Tibial nerve (tissue), 4 donors: ENCODE results near the gene PES1. TPM values are rescaled to one million over a fixed set of nuclear protein-coding genes. Genes with fewer than 3 reads are reported as not detected.
"Not testable (repeated sequence)": the region's sequence is repeated elsewhere in the genome, so short reads cannot be mapped to it uniquely, and the experiment has no call there.

Source experiments
- DNase-seq, 2 donors: peaks; one replicate each; pipeline ENCODE4 v3.0.0-alpha.2; 2019; ENCODE audit warnings: low spot score in 2 of 2
- H3K27ac ChIP-seq, 4 donors: fragments of 200-600 bp; sonication (generic) in 3 of 4; one replicate each; pipeline ENCODE4 v1.5.1; 2017 to 2019; ENCODE audit warnings: mild to moderate bottlenecking in 1 of 4
- H3K27me3 ChIP-seq, 2 donors: fragments of 200-600 bp; sonication (generic) in 1 of 2; one replicate each; pipeline versions ENCODE4 v1.5.1 to v1.6.0; 2017 to 2019
- H3K36me3 ChIP-seq, 3 donors: fragments of 200-600 bp; sonication (generic); one replicate each; pipeline ENCODE4 v1.5.1; 2018 to 2019
- H3K4me1 ChIP-seq, 4 donors: fragments of 200-600 bp; sonication (generic) in 3 of 4; one replicate each; pipeline ENCODE4 v1.5.1; 2017 to 2019
- H3K4me3 ChIP-seq, 4 donors: fragments of 200-600 bp; sonication (generic) in 3 of 4; one replicate each; pipeline ENCODE4 v1.5.1; 2017 to 2019; ENCODE audit warnings: mild to moderate bottlenecking in 1 of 4, moderate library complexity in 1 of 4
- H3K9me3 ChIP-seq, 4 donors: fragments of 200-600 bp; sonication (generic) in 3 of 4; one replicate each; pipeline ENCODE4 v1.5.1; 2017 to 2019
- EP300 ChIP-seq, 2 donors: sonication (generic); formaldehyde crosslinking; IDR thresholded peaks; one replicate each; pipeline ENCODE4 v1.6.1; 2017; ENCODE audit warnings: antibody characterized with exemption in 2 of 2, mild to moderate bottlenecking in 1 of 2
- POLR2A ChIP-seq, 2 donors: fragments of 450-650 bp; IDR thresholded peaks; one replicate each; pipeline ENCODE4 v1.6.1; 2017; ENCODE audit warnings: antibody characterized with exemption in 2 of 2, mild to moderate bottlenecking in 2 of 2, moderate library complexity in 2 of 2
- WGBS, 2 donors: methylation state at CpG; one replicate each; pipeline ENCODE4 v1.1.5; 2018; 5-methylcytosine and 5-hydroxymethylcytosine counted together
- total RNA-seq, 4 donors: library from RNA; depleted of rRNA; stranded (reverse); fragments of >200 nt; gene quantifications; one replicate each; pipeline ENCODE4 v1.1.0, GENCODE V29; 2016
- TF ChIP-seq, protein P1 (sequence below), 5 experiments: fragments of 200-600 bp in 3 of 5; fragments of 450-650 bp in 2 of 5; sonication (generic) in 3 of 5; IDR thresholded peaks; one replicate each; pipeline ENCODE4 v1.5.1; 2016 to 2019; ENCODE audit warnings: antibody characterized with exemption in 5 of 5, mild to moderate bottlenecking in 3 of 5, moderate library complexity in 2 of 5

PES1 gene
- total RNA-seq, 4 donors from 2014 or later, result 53.9 to 74.7 (median 70.3) TPM

DNA sequence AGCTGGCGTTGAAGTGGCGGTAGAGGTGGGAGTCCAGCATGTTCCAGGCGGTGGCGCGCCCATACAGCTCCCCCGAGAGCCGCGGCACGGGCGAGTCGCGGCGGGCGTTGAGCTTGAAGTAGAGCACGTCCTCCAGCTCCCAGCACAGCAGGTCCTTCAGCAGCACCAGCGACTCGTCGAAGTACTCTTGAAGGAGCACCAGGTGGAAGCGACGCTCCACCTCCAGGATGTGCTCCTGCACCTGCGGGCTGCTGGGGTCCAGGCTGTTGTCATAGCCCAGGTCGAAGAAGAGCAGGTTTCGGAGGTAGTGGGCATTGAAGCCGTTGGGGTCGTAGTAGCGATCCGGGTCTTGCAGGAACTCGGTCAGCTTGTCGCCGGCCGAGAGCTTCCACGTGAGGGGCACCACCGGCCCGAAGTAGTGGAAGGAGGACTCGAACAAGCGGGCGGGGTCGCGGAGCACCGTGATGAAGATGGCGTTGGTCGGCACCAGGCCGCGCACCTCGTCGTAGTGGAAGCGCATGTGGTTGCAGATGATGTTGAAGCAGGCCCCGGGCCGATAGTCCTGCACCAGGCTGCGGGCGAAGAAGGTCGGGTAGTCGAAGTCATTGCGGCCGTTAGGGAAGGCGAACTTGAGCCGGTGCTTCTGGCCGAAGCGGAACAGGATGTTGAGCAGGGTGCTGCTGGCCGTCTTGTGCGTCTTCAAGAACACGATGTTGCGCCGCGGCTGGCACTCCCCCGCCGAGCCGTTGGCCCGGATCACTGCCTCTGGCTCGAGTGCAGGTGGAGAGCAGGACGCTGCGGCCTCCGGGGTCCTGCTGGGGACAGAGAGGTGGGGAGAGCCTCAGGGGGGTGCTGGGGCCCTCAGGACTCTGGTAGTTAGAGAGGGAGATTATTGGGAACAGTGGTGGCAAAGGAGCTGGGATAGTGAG, 36.2 kb downstream of the PES1 start:
- Histone ChIP-seq H3K4me1 (no peaks in the 10 kb centered on the region), H3K36me3 (peaks cover 0 to 35% (median 0%) of the 10 kb centered on the region in 3 donors), H3K27me3 (no peaks in the 10 kb centered on the region), H3K4me3 (no peak overlapping the region), H3K27ac (no peak overlapping the region), H3K9me3 (no peaks in the 10 kb centered on the region)
- TF ChIP-seq POLR2A (IDR thresholded peaks at IDR 0.05), result no peak
- TF ChIP-seq, protein P1, sequence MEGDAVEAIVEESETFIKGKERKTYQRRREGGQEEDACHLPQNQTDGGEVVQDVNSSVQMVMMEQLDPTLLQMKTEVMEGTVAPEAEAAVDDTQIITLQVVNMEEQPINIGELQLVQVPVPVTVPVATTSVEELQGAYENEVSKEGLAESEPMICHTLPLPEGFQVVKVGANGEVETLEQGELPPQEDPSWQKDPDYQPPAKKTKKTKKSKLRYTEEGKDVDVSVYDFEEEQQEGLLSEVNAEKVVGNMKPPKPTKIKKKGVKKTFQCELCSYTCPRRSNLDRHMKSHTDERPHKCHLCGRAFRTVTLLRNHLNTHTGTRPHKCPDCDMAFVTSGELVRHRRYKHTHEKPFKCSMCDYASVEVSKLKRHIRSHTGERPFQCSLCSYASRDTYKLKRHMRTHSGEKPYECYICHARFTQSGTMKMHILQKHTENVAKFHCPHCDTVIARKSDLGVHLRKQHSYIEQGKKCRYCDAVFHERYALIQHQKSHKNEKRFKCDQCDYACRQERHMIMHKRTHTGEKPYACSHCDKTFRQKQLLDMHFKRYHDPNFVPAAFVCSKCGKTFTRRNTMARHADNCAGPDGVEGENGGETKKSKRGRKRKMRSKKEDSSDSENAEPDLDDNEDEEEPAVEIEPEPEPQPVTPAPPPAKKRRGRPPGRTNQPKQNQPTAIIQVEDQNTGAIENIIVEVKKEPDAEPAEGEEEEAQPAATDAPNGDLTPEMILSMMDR (IDR thresholded peaks at IDR 0.05), result no peak
- no peak for TF ChIP-seq EP300 (IDR thresholded peaks at IDR 0.05)
- no peak for DNase-seq
- WGBS, 2 donors, result 93 to 94% methylated on average over 71 of the region's 73 CpGs

DNA sequence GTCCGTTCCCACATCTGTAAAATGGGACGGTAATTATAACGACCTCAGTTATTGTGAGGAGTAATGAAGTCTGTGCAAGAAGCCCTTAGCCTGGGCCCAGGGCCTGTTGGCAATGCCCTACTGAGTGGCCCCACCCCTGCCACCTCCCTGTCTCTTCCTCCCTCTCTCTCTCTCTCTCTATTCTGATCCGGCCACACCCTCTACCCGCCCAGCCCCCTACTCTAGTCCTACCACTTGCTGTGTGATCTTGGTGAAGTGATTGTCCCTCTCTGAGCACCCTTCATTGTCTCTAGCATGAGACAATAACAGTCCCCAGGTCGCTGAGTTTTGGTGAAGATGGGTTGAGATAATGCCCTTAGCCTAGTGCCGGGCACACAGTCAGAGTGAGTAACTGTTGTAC, 37.7 kb downstream of the PES1 start:
- no peak for DNase-seq
- WGBS, 2 donors, result 82 to 85% methylated on average over 7 of the region's 7 CpGs
- Histone ChIP-seq H3K4me1 (no peaks in the 10 kb centered on the region), H3K36me3 (peaks cover 0 to 35% (median 0%) of the 10 kb centered on the region in 3 donors), H3K27me3 (no peaks in the 10 kb centered on the region), H3K4me3 (no peak overlapping the region), H3K27ac (no peak overlapping the region), H3K9me3 (no peaks in the 10 kb centered on the region)
- TF ChIP-seq POLR2A (IDR thresholded peaks at IDR 0.05), result no peak
- TF ChIP-seq, protein P1 (IDR thresholded peaks at IDR 0.05), result no peak
- no peak for TF ChIP-seq EP300 (IDR thresholded peaks at IDR 0.05)

DNA sequence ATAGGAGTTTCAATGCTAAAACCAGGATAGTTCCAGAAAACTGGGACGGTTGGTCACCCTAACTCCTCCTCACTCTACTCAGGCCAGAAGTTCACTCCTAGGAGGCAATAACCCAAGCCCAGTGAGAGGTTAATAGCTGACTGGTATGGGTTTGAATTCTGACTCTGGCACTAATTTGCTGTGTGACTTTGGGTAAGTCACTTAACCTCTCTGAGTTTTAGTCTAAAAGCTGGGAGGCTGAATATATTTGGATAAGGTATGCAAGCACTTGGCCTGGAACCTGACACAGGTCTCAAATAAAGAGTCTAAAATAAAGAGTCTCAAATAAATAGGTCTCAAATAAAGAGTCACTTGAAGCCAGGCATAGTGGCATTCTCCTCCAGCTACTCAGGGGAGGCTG, 39.0 kb downstream of the PES1 start:
- TF ChIP-seq, protein P1 (IDR thresholded peaks at IDR 0.05), result no peak
- no peak for TF ChIP-seq POLR2A (IDR thresholded peaks at IDR 0.05)
- TF ChIP-seq EP300 (IDR thresholded peaks at IDR 0.05), result no peak
- H3K4me1 ChIP-seq, result no peaks in the 10 kb centered on the region
- H3K9me3 ChIP-seq, result no peaks in the 10 kb centered on the region
- no peak overlapping the region for H3K27ac ChIP-seq
- WGBS, 2 donors, result 81 to 93% methylated on average over 1 of the region's 1 CpG
- no peak overlapping the region for H3K4me3 ChIP-seq
- no peaks in the 10 kb centered on the region for H3K27me3 ChIP-seq
- H3K36me3 ChIP-seq, result peaks cover 0 to 35% (median 0%) of the 10 kb centered on the region in 3 donors
- DNase-seq, result no peak

DNA sequence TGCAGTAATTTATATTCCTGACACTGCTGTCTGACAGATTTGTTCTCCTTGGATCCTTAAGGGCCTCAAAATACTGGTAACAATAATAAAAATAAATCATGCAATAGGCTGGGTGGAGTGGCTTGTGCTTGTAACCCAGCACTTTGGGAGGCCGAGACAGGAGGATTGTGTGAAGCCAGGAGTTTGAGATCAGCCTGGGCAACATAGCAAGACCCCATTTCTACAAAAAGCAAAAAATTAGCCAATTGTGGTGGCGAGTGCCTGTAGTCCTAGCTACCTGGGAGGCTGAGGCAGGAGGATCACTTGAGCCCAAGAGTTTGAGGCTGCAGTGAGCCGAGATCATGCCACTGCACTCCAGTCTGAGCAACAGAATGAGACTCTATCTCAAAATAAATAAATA, 39.9 kb downstream of the PES1 start:
- not testable (repeated sequence) for DNase-seq, H3K4me1 ChIP-seq, H3K9me3 ChIP-seq, H3K27ac ChIP-seq, H3K4me3 ChIP-seq, H3K27me3 ChIP-seq
- peaks cover 0 to 35% (median 0%) of the 10 kb centered on the region in 3 donors for H3K36me3 ChIP-seq
- 94% methylated on average over 3 of the region's 3 CpGs for WGBS, 2 donors

DNA sequence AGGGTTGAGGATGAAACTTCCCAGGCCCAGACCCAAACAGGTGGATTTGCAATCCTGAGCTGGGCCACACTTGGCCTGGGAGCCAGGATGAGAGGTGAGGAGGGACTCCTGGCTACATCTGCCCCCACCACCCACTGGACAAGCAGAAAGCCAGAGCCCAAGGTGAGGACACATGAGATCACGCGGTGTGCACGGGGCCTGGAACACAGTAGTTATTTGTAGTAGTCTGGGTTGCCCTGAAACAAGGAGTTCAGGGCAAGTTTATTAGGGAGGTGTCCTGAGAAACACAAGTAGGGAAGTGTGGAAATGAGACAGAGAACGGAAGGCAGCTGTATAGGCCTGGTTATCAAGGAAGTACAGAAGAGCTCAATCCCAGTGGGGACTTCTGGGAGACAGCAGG, 44.5 kb downstream of the PES1 start:
- no peak for TF ChIP-seq POLR2A (IDR thresholded peaks at IDR 0.05)
- Histone ChIP-seq H3K4me1 (peaks cover 0 to 8% (median 3%) of the 10 kb centered on the region in 4 donors), H3K27me3 (peaks cover 0 to 17% of the 10 kb centered on the region in 2 donors), H3K9me3 (no peaks in the 10 kb centered on the region), H3K27ac (no peak overlapping the region), H3K4me3 (no peak overlapping the region), H3K36me3 (no peaks in the 10 kb centered on the region)
- no peak for DNase-seq
- WGBS, 2 donors, result 67 to 74% methylated on average over 4 of the region's 4 CpGs

DNA sequence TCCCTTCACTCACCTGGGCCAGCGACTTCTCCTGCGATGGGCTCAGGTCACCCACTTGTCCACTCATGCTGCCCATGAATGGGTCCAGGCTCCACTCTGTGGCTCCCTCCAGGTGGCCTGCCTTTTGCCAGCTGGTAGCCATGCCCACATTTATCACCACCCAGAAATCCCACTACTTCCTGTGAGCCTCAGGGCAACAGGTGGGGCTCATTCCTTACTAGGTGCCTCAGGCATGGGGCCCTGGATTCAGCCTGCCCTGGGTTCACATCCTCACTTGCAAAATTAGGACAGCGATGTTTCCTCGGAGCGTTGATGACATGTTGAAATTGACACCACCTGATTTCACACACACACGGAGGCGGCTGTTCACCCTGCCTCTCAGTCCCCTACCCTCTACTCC, 45.1 kb downstream of the PES1 start, which contains the start of gene SEC14L6:
SEC14L6 (minus strand) TSS at position 126 of the 400 bp plus-strand sequence; CDS start at position 67, 59 bp downstream.
- TF ChIP-seq, protein P1 (IDR thresholded peaks at IDR 0.05), result no peak
- TF ChIP-seq EP300 (IDR thresholded peaks at IDR 0.05) (no peak), POLR2A (IDR thresholded peaks at IDR 0.05) (no peak)
- Histone ChIP-seq H3K27ac (no peak within 1 kb of the TSS), H3K27me3 (peaks cover 0 to 17% of the 10 kb centered on the region in 2 donors), H3K4me3 (no peak within 1 kb of the TSS), H3K36me3 (no peaks in the 10 kb centered on the region), H3K9me3 (no peaks in the 10 kb centered on the region), H3K4me1 (peaks cover 0 to 14% (median 3%) of the 10 kb centered on the region in 4 donors)
- 88 to 92% methylated on average over 7 of the region's 7 CpGs for WGBS, 2 donors
- no peak for DNase-seq
